Activated CD4-positive, alpha-beta T cell treated with anti-CD3 and anti-CD28 coated beads, Interleukin-2, Interleukin-4, amounts not matched to agents 100 ng/mL and 50 ng/mL, durations not matched to agents 16 hours and 8 hours (primary cell): ENCODE results near the gene ZNF556.
A peak's percentile ranks its signal among the peaks of the same experiment; 100 is the strongest.
"Not testable (repeated sequence)": the region's sequence is repeated elsewhere in the genome, so short reads cannot be mapped to it uniquely, and the experiment has no call there.

Experiments
- DNase-seq: peaks from one replicate; pipeline ENCODE4 v3.0.0-alpha.2; 2020; ENCODE audit warnings: low spot score

Gene ZNF556

DNA sequence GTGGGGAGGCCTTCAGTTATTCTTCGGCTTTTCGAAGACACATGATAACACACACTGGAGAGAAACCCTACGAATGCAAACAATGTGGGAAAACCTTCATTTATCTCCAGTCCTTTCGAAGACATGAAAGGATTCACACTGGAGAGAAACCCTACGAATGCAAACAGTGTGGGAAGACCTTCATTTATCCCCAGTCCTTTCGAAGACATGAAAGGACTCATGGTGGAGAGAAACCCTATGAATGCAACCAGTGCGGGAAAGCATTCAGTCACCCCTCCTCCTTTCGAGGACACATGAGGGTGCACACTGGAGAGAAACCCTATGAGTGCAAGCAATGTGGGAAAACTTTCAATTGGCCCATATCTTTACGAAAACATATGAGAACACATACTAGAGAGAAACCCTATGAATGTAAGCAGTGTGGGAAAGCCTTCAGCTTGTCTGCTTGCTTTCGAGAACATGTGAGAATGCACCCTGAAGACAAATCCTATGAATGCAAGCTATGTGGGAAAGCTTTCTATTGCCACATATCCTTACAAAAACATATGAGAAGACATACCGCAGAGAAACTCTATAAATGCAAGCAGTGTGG lies 14.0 kb upstream of the ZNF556 start:
- DNase-seq = no peak

DNA sequence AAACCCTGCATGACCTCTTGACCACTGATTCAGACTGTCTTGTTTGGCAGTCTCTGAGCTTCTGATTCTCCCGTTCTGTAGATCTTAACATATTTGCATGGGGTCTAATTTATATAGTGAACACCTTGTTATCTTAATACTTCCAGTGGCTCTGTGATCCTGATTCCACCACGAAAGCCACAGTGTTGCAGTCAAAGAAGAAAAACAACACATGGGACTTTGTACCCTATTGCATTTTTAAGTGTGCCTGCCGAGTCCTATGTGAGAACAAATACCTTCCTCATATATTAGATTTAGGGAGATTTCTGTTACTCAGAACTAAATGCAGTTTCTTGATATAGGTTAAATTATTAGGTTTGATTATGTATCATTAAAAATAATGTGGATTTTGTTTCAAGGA lies 12.3 kb upstream of the ZNF556 start:
- no peak for DNase-seq

DNA sequence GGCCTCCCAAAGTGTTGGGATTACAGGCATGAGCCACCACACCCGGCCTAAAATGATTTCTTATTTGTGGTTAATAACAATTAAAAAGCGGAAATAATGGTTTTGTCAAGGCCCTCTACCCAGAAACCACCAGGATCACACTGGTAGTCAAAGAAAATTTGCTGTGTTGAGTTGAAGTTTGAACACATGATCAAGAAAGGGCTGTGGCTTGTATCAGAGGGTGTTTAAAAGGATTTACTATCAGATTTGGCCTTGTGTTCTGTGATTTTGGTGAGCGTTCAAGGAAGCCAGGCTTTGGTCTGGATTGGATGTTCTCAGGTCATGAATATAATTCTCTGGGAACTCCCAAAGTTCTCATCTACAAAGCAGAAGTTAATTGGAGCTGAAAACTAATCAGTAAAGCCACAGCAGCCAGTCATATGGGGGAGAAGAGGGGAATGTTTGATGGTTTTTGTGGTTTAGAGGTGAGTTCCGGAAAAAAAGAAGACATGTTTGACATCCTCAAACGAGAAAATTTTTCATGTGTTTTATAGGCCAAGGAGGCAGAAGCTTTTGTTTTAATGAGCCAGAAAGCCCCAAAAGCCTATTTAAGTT lies 10.6 kb upstream of the ZNF556 start:
- no peak for DNase-seq

DNA sequence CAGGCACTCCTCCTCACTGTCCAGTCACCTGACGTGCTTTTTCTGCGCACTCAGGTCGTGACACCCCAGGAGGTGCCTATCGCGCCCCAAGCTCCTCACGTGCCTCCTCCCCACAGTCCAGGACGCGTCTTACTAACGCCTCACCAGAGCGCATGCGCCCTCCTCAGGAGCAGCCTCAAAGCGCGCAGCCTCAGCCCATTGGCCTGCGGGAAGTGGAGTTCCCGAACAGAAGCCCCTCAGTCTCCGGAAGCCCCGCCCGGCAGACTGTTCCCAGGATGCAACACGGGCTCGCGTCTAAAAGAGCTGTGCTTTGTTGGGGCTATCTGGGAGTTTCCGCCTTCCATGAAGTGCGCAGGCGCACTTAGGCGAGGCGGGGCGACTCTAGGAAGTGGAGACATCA lies 8.3 kb upstream of the ZNF556 start:
- no peak for DNase-seq

DNA sequence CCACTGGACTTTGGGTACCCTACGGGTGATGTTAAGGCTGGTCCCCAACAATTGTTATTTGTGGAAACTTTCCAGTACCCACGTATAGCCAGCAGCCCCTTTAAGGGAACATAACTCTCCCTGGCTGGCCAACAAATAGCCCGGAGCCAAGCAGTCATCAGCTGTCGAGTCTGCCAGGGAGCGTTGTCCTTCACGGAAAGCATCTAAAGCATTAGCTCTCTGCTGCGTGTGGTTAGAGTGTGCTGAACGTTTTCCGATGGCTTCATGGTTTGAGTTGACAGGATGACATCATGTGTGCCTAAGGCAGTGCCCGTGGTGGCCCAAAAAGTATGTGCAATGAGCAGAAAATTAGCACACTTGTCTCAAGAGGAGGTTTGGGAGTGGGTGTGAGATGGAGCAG lies 3.3 kb upstream of the ZNF556 start:
- DNase-seq = no peak

DNA sequence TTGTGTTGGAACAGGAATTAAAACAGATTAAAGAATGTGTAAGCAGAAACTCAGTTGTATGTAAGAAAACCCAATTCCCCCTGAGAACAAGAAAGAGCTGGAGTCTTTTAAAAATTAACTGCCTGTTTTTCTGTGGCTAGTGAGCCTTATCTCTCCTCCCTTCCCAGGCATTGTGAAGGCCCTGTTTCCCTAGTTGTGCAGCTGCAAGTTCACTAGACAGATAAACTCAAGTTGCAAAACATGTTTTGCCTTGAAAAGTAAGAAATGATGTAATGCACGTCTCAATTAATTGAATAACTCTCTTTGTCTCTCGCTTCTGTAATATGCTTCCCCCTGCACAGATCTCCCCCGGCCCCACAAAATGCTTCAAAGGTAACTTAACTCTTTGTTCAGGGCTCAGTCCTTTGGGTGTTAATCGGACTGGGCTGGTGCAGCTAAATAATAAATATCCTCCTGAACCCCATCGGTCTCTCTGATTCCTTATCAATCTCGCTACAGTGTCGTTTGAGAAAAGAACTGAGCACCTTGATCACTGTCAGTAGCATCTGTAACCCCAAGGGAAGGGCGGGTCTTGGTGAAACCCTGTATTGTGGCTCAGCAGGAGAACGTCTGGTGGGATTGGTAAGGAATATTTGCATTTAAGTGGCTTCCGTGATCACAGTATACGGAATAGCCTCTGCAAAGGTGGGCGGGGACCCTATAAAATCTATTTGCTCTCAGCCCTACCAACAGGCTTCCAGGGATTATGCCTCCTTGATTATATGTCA lies 1.6 kb upstream of the ZNF556 start:
- DNase-seq = no peak

DNA sequence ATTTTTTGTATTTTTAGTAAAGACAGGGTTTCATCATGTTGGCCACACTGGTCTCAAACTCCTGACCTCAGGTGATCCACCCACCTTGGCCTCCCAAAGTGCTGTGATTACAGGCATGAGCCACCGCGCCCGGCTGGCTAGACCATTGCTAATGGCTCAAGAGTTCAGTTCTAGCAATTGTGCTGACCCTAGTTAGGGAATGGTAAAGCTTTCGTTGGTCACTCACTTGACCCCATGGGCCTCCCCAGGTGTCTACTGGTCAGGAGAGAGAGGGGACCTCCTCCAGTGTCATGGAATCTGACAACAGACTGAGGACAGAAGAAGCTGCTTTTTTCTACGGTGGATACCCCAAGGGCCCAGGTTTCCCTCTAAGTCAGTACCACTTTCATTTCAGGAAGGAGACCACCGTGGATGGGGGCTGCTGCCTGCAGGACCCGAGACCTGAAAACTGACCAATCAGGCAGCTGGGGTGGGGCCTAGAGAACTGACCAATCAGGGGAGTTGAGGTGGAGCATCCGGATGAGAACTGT lies 575 bp upstream of the ZNF556 start:
- no peak for DNase-seq

GRCh38 chr19:2869618-2870017 lies 2.5 kb downstream of the ZNF556 start:
- DNase-seq = no peak

DNA sequence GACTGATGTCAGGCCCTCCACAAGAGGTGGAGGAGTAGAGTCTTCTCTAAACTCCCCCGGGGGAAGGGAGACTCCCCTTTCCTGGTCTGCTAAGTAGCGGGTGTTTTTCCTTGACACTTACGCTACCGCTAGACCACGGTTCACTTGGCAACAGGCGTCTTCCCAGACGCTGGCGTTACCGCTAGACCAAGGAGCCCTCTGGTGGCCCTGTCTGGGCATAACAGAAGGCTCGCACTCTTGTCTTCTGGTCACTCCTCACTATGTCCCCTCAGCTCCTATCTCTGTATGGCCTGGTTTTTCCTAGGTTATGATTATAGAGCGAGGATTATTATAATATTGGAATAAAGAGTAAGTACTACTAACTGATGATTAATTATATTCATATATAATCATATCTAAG lies 5.0 kb downstream of the ZNF556 start:
- DNase-seq = not testable (repeated sequence)

- DNase-seq = no peak
Measured at GRCh38 chr19:2877398-2878331, 10.5 kb downstream of the ZNF556 start.

DNA sequence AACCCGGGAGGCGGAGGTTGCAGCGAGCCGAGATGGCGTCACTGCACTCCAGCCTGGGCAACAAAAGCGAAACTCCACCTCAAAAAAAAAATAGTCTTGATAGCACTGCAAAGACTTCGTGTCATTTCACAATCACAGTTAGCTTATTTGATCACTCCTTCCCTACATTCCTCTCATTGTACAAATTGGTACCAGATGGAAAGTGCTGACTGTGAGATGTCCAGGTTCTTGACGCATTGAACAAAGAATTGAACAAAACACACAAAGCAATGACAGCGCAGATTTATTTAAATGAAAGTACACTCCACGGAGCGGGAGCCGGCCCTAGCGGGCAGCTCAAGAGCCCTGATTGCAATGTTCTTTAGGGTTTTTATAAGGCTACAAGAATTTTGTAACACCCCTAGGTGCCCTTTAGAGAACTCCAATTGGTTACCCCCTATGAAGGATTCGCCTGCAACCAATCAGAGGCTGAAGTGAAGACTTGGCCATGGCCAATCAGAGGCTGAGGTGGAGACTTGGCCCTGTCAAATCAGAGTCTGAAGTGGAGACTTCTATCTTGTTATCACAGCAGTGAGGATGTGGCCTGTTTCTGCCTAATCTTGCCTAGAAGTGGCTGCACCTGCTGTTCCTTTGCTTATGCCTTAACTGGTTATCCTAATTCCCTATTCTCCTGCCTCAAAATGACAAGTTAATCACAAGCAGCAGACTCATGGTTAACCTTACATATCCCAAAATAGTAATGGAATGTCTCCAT lies 16.7 kb downstream of the ZNF556 start:
- no peak for DNase-seq

- no peak for DNase-seq
Measured at GRCh38 chr19:2885736-2886135, 18.6 kb downstream of the ZNF556 start.

DNA sequence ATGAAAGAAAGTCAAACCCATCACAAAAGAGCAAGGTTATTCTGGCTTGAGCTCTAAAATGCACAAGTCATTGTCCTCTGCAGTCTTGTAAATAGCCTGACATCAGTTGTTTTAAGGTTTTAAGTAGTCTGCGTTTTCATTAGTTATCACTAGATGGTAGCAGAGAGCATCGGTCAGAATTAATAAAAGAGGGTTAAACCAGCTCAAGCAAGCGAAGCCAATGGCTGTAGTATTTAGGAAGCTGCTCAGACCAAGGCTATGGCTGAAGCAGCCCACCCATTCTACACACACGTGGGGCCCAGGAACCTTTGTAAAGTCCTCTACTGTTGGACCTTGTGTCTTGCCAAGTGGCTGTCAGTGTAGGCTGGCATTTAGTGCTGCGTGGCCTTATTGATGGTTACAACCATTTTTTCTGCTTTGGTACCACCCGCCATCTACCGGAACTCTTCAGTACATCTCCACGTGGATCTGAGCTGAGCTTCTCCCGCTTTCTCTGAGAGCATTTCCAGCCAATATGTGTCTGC lies 20.3 kb downstream of the ZNF556 start:
- DNase-seq = peak; percentile 34

DNA sequence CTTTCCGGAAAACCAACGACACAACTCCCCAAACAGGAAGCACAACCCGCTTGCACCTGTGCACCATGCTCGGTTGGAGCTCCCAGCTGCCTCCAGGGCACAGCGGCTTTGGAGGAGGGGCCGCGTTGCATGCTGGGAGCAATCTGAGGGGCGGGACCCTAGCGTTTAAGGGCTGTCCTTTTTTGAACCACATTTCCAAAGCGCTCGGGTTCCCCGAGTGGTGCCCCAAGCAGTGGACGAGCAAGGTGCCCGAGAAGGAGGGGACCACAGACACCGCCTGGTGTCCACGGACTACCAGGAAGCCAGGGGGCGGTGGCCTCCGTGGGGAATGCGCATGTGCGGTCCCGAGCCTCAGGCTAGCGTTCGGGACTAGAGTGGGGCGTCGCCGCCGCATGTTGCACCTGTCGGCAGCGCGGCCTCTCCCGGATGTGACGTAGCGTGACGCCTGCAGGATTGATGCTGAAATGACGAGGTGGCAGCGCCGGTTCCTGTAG lies 21.6 kb downstream of the ZNF556 start:
- no peak for DNase-seq

DNA sequence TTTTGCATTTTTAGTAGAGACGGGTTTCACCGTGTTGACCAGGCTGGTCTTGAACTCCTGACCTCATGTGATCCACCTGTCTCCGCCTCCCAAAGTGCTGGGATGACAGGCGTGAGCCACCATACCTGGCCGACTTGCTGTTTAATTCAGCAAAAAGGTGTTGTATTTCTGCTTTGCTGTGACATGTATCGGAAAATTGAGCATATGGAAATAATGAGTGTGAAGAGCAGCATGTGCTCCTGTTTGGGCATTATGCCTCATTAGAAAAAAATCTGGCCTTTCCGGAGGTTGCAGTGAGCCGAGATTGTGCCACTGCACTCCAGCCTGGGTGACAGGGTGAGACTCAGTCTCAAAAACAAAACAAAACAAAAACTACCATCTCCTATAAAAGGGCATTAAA lies 23.4 kb downstream of the ZNF556 start:
- DNase-seq = not testable (repeated sequence)

DNA sequence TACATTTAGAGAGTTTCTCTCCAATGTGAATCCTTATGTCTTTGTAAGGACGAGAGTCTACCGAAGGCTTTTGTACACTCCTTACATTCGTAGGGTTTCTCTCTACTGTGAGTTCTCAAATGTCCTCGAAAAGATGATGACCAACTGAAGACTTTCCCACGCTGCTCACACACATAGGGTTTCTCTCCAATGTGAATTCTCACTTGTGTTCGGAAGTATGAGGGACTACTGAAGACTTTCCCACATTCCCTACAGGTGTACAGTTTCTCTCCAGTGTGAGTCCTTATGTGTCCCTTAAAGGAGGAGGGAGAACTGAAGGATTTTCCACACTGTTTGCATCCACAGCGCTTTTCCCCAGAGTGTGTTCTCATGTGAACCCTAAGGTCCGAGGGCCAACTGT lies 29.6 kb downstream of the ZNF556 start:
- DNase-seq = no peak

- peak; percentile 98 for DNase-seq
Measured at GRCh38 chr19:2900296-2901252, 33.4 kb downstream of the ZNF556 start, which contains the start of gene ZNF57. TSS of gene ZNF57 (plus strand) at chr19:2900928. CDS start at chr19:2901046, 118 bp downstream.

DNA sequence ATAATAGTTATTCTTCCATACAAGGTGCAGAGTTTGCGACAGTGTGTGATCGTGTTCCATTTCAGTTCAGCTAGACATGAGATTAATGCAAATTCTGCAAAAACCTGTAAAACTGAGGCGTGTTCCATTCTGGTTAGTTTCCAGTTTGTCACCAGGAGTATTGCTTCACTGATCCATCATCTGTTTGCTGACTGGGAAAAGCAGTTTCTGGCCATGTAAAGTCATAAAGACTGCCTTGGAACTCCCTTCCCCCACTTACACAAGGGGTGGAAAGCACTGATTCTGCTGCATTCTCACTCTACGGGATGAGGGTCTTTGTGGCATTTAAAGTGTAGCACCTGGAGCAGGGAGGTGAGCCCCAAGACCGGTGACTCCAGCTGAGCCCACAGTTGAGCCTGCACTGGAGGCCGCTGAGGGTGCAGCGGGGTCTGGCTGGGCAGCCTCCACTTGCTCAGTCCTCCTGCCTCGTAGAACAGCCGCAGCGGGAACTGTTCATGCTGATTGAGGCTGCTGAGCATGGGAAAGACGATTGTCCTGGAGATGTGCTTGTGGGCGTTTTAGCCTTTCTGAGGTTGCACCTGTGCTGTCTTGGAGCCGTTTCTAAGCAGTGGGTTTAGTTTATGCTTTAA lies 35.6 kb downstream of the ZNF556 start:
- no peak for DNase-seq

- DNase-seq = not testable (repeated sequence)
Measured at GRCh38 chr19:2903326-2903725, 36.2 kb downstream of the ZNF556 start.
